Kidney tubule cell (primary cell): ENCODE results near the gene CCR3.

ENCODE experiments used
- DNase-seq: peaks from one replicate; pipeline ENCODE4 v3.0.0-alpha.2; 2018; ENCODE audit warnings: low spot score

CCR3 gene

GRCh38 chr3:46272028-46272451 is 29.8 kb downstream of the CCR3 start:
- peak; percentile 65 for DNase-seq

- peak; percentile 46 for DNase-seq
Observed at GRCh38 chr3:46276497-46277099, 34.3 kb downstream of the CCR3 start.

- no peak for DNase-seq
Observed at GRCh38 chr3:46277476-46277875, 35.2 kb downstream of the CCR3 start.

- no peak for DNase-seq
Observed at GRCh38 chr3:46278816-46279672, 36.8 kb downstream of the CCR3 start.

DNA sequence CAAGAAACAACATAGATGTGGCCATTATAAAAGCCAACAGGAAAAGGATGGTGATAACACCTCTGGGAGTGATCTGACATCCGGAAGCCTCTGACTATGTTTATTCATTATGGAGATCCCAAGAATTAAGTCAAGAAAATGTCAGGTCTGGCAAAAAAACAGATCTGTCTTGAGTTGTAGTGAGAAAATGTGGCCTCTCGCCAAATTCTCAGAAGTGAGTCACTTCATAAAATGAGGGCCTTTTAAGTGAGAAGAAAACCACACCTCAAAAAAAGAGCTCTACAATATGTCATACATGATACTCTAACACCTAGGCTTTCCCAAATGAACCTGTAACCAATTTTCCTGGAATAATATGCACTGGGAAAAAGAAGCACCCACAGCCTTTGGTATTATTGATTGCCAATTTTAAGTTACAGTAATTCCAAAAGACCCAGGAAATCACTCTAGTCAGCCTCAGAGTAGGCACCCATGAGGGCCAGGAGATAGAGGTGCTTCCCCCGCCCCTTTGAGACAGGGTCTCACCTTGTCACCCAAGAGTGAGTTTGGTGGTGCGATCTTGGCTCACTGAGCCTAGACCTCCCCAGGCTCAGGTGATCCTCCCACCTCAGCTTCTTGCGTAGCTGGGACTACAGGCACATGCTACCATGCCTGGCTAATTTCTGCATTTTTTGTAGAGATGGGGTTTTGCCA is 38.0 kb downstream of the CCR3 start:
- peak; percentile 61 for DNase-seq

GRCh38 chr3:46281551-46281950 is 39.3 kb downstream of the CCR3 start:
- no peak for DNase-seq

DNA sequence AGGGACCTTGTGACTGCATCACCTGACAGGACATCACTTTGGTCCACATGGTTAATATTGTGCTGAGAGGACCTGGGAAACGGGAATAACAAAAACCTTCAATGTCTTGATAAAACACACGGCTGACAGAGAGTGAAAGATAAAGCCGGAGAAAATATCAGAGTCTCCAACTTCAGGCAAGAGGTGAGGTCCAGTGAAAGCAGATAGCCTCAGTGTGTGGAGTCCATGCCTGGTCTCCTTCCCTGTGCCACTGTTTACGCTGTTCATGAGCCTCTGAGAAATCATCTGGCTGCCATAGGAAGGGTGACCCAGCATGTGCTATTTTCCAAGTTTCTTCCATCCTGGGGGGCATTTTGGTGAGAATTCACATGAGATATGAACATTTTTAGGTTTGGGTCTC is 39.8 kb downstream of the CCR3 start:
- DNase-seq: no peak

- no peak for DNase-seq
Observed at GRCh38 chr3:46282696-46283095, 40.4 kb downstream of the CCR3 start.

DNA sequence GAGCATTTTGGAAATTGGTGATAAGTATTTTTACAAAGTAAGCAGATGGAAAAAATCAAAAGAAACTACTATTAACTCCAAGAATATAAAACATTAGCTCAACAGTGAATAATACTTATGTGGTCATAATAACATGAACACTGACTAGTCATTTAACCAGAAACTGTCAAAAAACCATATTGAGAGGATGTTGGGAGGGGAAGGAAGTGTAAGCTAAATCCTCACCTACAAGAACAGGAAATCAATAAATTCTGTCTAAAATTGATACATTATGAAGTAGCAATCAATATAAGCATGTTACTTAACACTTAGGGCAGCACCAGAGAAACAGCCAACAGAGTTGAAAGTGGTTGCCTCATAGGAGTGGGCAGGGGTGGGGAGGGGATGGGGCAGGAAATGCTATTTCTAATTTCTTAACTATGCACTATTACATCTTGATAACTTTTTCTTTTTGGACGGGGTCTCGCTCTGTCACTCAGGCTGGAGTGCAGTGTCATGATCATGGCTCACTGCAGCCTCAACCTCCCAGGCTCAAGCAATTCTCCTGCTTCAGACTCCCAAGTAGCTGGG is 41.7 kb downstream of the CCR3 start:
- no peak for DNase-seq

- peak; percentile 23 for DNase-seq
Observed at GRCh38 chr3:46284981-46285683, 42.9 kb downstream of the CCR3 start.

- no peak for DNase-seq
Observed at GRCh38 chr3:46285931-46286619, 43.8 kb downstream of the CCR3 start.

DNA sequence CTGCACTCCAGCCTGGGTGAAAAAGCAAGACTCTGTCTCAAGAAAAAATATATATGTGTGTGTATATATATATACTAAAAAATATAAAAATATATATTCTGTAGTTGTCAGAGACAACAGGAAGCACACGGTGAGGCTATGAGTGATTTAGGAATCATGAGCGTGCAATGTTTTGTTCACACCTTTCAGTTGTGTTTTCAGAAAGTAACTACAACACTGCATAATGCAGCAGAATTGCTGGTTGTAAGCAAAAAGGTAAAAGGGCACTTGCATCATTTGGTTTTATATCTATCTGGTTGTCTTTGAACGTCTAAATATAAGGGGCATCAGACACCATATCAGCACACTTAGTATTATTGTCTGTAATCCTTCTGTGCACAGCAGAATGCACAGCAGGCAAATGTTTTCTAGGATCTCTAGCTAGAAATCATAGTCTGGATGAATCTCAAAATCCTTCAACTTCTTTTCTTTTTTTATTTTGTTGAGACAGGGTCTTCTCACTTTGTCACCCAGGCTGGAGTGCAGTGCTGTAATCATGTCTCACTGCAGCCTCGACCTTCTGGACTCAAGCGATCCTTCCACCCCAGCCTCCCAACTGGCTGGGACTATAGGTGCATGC is 44.8 kb downstream of the CCR3 start:
- DNase-seq: no peak

DNA sequence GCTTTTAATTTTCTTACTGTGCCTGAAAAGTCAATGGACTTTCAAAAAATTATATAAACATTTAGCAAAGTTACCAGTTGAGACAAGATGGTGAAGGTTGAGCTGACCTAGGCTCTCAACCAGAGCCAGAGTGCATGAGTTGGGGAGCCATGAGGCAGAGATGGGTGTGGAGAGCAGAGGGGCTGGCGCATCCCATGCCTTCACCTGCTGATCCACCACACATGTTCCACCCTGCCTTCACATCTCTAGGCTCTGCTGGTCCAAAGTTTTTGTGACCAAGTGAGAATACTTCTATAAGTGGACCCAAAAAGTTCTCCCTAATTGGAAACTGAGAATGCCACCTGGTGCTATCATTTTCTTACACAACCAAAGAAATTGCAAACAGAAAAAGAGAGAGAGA is 47.3 kb downstream of the CCR3 start:
- DNase-seq: no peak

DNA sequence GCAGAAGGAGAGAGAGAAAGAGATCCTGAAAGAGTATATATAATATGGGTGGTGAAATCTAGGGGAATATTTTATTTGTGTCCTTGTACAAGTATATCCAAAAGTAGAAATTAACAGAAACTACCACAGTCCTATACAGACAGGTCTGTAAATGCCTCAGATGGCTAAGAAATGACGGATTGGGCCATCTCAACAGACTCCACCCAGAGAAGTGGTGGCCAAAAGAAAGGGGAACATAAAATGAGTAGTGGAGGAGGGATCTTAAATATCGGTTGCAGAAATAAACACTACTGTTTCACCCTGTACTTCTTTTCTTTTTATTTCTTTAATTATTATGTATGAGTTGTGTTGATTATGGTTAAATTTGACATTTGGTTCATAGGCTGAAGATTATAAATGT is 47.7 kb downstream of the CCR3 start:
- DNase-seq: no peak

DNA sequence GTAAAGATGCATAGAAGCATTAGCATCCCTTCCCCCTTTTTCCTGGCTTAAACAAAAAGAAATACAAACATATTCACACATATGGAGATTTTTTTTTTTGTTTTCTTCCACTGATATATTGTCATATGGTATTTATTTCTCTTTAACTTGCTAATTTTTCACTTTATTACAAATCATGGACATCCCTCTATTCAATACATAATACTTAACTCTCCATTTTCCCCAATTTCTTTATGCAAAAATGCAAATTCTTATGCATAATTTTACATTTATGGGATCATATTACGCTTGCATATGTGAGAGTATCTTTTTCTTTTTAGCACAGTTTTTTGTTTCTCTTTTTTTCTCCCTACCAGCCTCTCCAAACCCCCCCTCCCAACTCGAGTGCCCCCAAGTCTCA is 48.8 kb downstream of the CCR3 start:
- DNase-seq: no peak

- DNase-seq: no peak
Observed at GRCh38 chr3:46293035-46293724, 50.9 kb downstream of the CCR3 start.

GRCh38 chr3:46293991-46294833 is 52.0 kb downstream of the CCR3 start:
- no peak for DNase-seq

DNA sequence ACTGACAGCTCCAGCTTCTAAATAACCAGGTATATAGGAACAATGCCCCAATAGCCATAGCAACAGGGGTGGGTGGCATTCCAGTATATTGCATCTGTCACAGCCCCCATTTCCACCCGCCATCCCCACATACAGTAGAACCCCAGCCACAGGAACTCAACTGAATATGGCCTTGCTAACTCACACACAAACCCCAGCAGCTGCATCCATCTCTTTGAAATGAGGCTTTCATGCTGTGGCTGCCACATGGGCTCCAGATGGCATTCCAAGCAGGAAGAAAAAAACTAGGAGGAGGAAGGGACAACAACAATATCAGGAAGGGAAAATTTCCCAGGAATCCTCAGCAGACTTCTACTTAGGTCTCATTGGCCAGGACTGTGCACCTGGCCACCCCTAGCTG is 54.6 kb downstream of the CCR3 start:
- no peak for DNase-seq

- no peak for DNase-seq
Observed at GRCh38 chr3:46297658-46298423, 55.6 kb downstream of the CCR3 start.
